H7 (cell line): Measurements from ENCODE around the gene TTC21A. TPM values are rescaled to one million over a fixed set of nuclear protein-coding genes. Genes with fewer than 3 reads are reported as not detected.
"Not testable (repeated sequence)": the region's sequence is repeated elsewhere in the genome, so short reads cannot be mapped to it uniquely, and the experiment has no call there.

Experiments used
- DNase-seq: peaks from one replicate; pipeline ENCODE4 v3.0.0; 2012
- H3K27me3 ChIP-seq: 2 replicates; pipeline ENCODE4 v1.6.0; 2011; ENCODE audit warnings: mild to moderate bottlenecking, low read length; ENCODE audit not compliant: control insufficient read depth, insufficient read depth
- H3K36me3 ChIP-seq: replicated peaks from 2 replicates; pipeline ENCODE4 v1.5.1; 2011; ENCODE audit warnings: low read length; ENCODE audit not compliant: control insufficient read depth, insufficient read depth
- H3K4me3 ChIP-seq: 2 replicates; pipeline ENCODE4 v1.5.1; 2011; ENCODE audit warnings: low read depth, mild to moderate bottlenecking, control low read depth, low read length, moderate library complexity; ENCODE audit not compliant: insufficient read depth
- total RNA-seq: library from RNA; depleted of rRNA; stranded (reverse); fragments of >200 nt; shearing (Covaris generic); gene quantifications from 2 replicates; pipeline ENCODE4 v1.2.3, GENCODE V29; 2014; rRNA removed

TTC21A gene
- total RNA-seq, result 0.90 and 2.7 TPM in 2 replicates

GRCh38 chr3:39107388-39108199 is at the start of gene TTC21A, which contains the start of gene GORASP1:
TTC21A (plus strand) TSS chr3:39107680; CDS start chr3:39107838, 158 bp downstream.
GORASP1 (minus strand) TSS chr3:39107627; CDS start chr3:39107541, 86 bp downstream.
- Histone ChIP-seq H3K27me3 (peaks cover 2% of the 10 kb centered on the region; the same call in 1 of the 2 replicates), H3K4me3 (peak within 1 kb of the TSS; percentile 91), H3K36me3 (no peaks in the 10 kb centered on the region)
- peak; percentile 94 for DNase-seq

GRCh38 chr3:39061228-39061627 is 46.3 kb upstream of the TTC21A start:
- not testable (repeated sequence) for DNase-seq, H3K36me3 ChIP-seq, H3K27me3 ChIP-seq, H3K4me3 ChIP-seq

GRCh38 chr3:39062180-39062579 is 45.3 kb upstream of the TTC21A start:
- H3K36me3 ChIP-seq, result no peaks in the 10 kb centered on the region
- H3K4me3 ChIP-seq, result no peak overlapping the region
- H3K27me3 ChIP-seq, result no peaks in the 10 kb centered on the region
- no peak for DNase-seq

- DNase-seq, result no peak
- Histone ChIP-seq H3K4me3 (no peak overlapping the region), H3K36me3 (peaks cover 2% of the 10 kb centered on the region; the same call in 1 of the 2 replicates), H3K27me3 (no peaks in the 10 kb centered on the region)
These were observed 44.3 kb upstream of the TTC21A start for GRCh38 chr3:39063143-39063542.

- DNase-seq, result no peak
- H3K36me3 ChIP-seq, result peaks cover 3% of the 10 kb centered on the region
- no peaks in the 10 kb centered on the region for H3K27me3 ChIP-seq
- no peak overlapping the region for H3K4me3 ChIP-seq
These were observed 42.8 kb upstream of the TTC21A start for GRCh38 chr3:39064646-39065045.

GRCh38 chr3:39065197-39065596 is 42.3 kb upstream of the TTC21A start:
- peak; percentile 62 for DNase-seq
- Histone ChIP-seq H3K27me3 (no peaks in the 10 kb centered on the region), H3K36me3 (peaks cover 3% of the 10 kb centered on the region), H3K4me3 (no peak overlapping the region)

GRCh38 chr3:39067286-39067685 is 40.2 kb upstream of the TTC21A start:
- Histone ChIP-seq H3K27me3 (no peaks in the 10 kb centered on the region), H3K36me3 (peaks cover 5% of the 10 kb centered on the region), H3K4me3 (no peak overlapping the region)
- no peak for DNase-seq

GRCh38 chr3:39068556-39068955 is 38.9 kb upstream of the TTC21A start:
- Histone ChIP-seq H3K36me3 (peaks cover 6% of the 10 kb centered on the region), H3K27me3 (no peaks in the 10 kb centered on the region), H3K4me3 (no peak overlapping the region)
- no peak for DNase-seq

GRCh38 chr3:39075910-39076309 is 31.6 kb upstream of the TTC21A start:
- peaks cover 11% of the 10 kb centered on the region for H3K36me3 ChIP-seq
- no peaks in the 10 kb centered on the region for H3K27me3 ChIP-seq
- DNase-seq, result no peak
- no peak overlapping the region for H3K4me3 ChIP-seq

- Histone ChIP-seq H3K27me3 (no peaks in the 10 kb centered on the region), H3K36me3 (peaks cover 8% of the 10 kb centered on the region), H3K4me3 (no peak overlapping the region)
- no peak for DNase-seq
These were observed 27.9 kb upstream of the TTC21A start for GRCh38 chr3:39079530-39079929.

- H3K4me3 ChIP-seq, result no peak overlapping the region
- H3K27me3 ChIP-seq, result no peaks in the 10 kb centered on the region
- peaks cover 7% of the 10 kb centered on the region for H3K36me3 ChIP-seq
- DNase-seq, result no peak
These were observed 27.5 kb upstream of the TTC21A start for GRCh38 chr3:39080026-39080425.

- no peaks in the 10 kb centered on the region for H3K27me3 ChIP-seq
- peaks cover 13% of the 10 kb centered on the region for H3K36me3 ChIP-seq
- DNase-seq, result no peak
- no peak overlapping the region for H3K4me3 ChIP-seq
These were observed 24.7 kb upstream of the TTC21A start for GRCh38 chr3:39082666-39083313.

- no peak overlapping the region for H3K4me3 ChIP-seq
- no peak for DNase-seq
- H3K36me3 ChIP-seq, result peaks cover 20% of the 10 kb centered on the region
- no peaks in the 10 kb centered on the region for H3K27me3 ChIP-seq
These were observed 21.3 kb upstream of the TTC21A start for GRCh38 chr3:39086144-39086543.

- no peak overlapping the region for H3K4me3 ChIP-seq
- H3K27me3 ChIP-seq, result no peaks in the 10 kb centered on the region
- no peak for DNase-seq
- H3K36me3 ChIP-seq, result peaks cover 24% of the 10 kb centered on the region
These were observed 19.0 kb upstream of the TTC21A start for GRCh38 chr3:39088456-39088855.

GRCh38 chr3:39088889-39089288 is 18.6 kb upstream of the TTC21A start:
- Histone ChIP-seq H3K27me3 (no peaks in the 10 kb centered on the region), H3K36me3 (peaks cover 25% of the 10 kb centered on the region), H3K4me3 (no peak overlapping the region)
- DNase-seq, result no peak
